ENCODE measurements around the gene HM13.

The HM13 gene

DNA sequence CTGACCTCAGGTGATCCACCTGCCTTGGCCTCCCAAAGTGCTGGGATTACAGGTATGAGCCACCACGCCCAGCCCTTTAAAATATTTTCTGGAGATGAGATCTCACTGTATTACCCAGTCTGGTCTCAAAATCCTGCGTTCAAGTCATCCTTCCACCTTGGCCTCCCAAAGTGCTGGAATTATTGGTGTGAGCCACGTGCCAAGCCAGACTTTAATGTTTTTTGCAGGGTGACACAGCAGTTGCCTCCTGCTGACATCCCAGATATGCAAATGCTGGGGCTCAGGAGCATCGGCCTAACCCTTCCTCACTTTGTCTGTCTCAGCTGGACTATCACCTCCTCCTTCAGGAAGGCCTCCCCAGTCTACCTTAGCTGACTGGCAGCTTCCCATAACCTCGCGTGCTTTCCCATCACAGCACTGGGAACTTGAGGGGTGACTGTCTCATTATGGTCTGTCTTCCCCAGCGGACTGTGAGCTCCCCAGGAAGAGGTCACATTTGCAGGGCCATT lies 76.5 kb downstream of the HM13 start:
- no peak overlapping the region for H4K12ac ChIP-seq (ENCODE audit: low read depth, low read length)
- peak overlapping the region; percentile 62 for H4K91ac ChIP-seq (ENCODE audit: low read depth, low read length)
- WGBS (ENCODE audit: extremely low coverage, insufficient coverage, insufficient read length) = no CpG with 5 or more reads among the region's 7 CpGs

DNA sequence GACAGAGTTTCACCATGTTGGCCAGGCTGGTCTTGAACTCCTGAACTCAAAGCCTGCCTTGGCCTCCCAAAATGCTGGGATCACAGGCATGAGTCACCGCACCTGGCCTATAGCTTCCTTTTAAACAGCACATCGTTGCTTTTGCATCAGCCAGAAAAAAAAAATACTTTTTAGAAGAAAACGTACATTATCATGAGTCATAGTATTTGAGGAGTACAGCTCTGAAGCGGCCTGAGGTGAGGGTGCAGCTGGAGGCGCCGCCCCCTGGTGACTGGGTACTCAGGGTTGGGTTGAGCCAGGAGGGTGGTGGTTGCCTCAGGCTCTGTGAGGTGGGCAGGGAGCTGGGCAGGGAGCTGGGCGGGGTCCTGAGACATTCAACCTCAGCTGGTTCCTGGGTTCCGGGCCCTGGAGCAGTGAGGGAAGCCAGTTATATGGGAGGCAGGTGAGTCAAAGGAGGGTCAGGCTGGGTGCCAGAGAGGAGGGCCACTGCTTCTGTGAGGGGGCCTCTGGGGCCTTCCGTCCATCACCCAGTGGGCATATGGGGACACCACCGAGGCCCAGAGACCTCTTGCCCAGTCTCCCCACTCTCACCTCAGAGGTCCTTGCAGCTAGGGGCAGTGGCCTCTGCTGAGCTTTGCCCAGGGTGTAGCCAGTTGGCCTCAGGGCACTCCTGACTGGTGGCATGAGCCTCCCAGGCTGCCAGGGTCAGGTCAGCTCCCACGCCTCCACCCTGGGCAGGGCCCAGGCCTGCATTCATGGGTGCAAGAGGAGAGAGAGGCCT lies 79.2 kb downstream of the HM13 start:
- peak overlapping the region; percentile 98 for H3K27ac ChIP-seq (ENCODE audit: low read depth, low read length)
- H3K4ac ChIP-seq (ENCODE audit: low read depth, low read length) = peak overlapping the region; percentile 70
- H3K9me3 ChIP-seq (ENCODE audit: insufficient read depth, low read depth, low read length) = peaks cover 3% of the 10 kb centered on the region
- H3K79me2 ChIP-seq (ENCODE audit: control insufficient read depth, insufficient read depth, low read length, poor library complexity) = peaks cover 12% of the 10 kb centered on the region
- peak overlapping the region; percentile 43 for H4K12ac ChIP-seq (ENCODE audit: low read depth, low read length)
- H2BK12ac ChIP-seq (ENCODE audit: low read length) = peak overlapping the region; percentile 98
- WGBS (ENCODE audit: extremely low coverage, insufficient coverage, insufficient read length) = no CpG with 5 or more reads among the region's 11 CpGs
- H3K4me1 ChIP-seq (ENCODE audit: control insufficient read depth in 1 of 2, insufficient read depth in 2 of 2, low read length in 2 of 2) = peaks cover 32 to 47% of the 10 kb centered on the region in 2 experiments
- no peak overlapping the region for H3K23ac ChIP-seq (ENCODE audit: low read length)
- H3K36me3 ChIP-seq (ENCODE audit: control insufficient read depth in 1 of 2, insufficient read depth in 2 of 2, low read length in 2 of 2) = no peaks in the 10 kb centered on the region
- peak overlapping the region; percentile 95 for H2AK5ac ChIP-seq (ENCODE audit: low read length)
- no peak overlapping the region for H3K9ac ChIP-seq (ENCODE audit: low read length)
- H4K91ac ChIP-seq (ENCODE audit: low read depth, low read length) = peak overlapping the region; percentile 98
- peak overlapping the region; percentile 99 for H2BK5ac ChIP-seq (ENCODE audit: low read depth, low read length, poor library complexity)
- H2AFZ ChIP-seq (ENCODE audit: insufficient read depth, low read length, poor library complexity) = peak overlapping the region; percentile 32
- H3K4me2 ChIP-seq (ENCODE audit: low read length) = no peak overlapping the region
- peak overlapping the region; percentile 95 for H3K18ac ChIP-seq (ENCODE audit: low read length)
- peak overlapping the region; percentile 64 for H4K8ac ChIP-seq (ENCODE audit: low read depth, low read length)
- H3K4me3 ChIP-seq (ENCODE audit: low read depth, low read length) = no peak overlapping the region
- H3K79me1 ChIP-seq (ENCODE audit: low read length) = peaks cover 68% of the 10 kb centered on the region
- no peaks in the 10 kb centered on the region for H3K27me3 ChIP-seq (ENCODE audit: insufficient read depth, low read length)
- H2BK120ac ChIP-seq (ENCODE audit: insufficient read depth, low read length, poor library complexity) = peak overlapping the region; percentile 96
- DNase-seq = peak; percentile 93 to 97
- H3K14ac ChIP-seq (ENCODE audit: low read length) = peak overlapping the region; percentile 93

More for the DNA sequence above, 76.5 kb downstream of the HM13 start:
- peak in 1 of 2 donors; percentile 38 for DNase-seq
- Histone ChIP-seq H3K4me3 (ENCODE audit: low read depth, low read length) (no peak overlapping the region), H2BK5ac (ENCODE audit: low read depth, low read length, poor library complexity) (peak overlapping the region; percentile 39), H2BK12ac (ENCODE audit: low read length) (peak overlapping the region; percentile 98), H3K79me2 (ENCODE audit: control insufficient read depth, insufficient read depth, low read length, poor library complexity) (peaks cover 11% of the 10 kb centered on the region), H3K27ac (ENCODE audit: low read depth, low read length) (peak overlapping the region; percentile 5), H3K9me3 (ENCODE audit: insufficient read depth, low read depth, low read length) (peaks cover 3% of the 10 kb centered on the region), H2AFZ (ENCODE audit: insufficient read depth, low read length, poor library complexity) (peak overlapping the region; percentile 3), H3K4me1 (ENCODE audit: control insufficient read depth in 1 of 2, insufficient read depth in 2 of 2, low read length in 2 of 2) (peaks cover 28 to 41% of the 10 kb centered on the region in 2 experiments), H3K27me3 (ENCODE audit: insufficient read depth, low read length) (no peaks in the 10 kb centered on the region), H3K18ac (ENCODE audit: low read length) (peak overlapping the region; percentile 20), H3K4ac (ENCODE audit: low read depth, low read length) (peak overlapping the region; percentile 5), H3K79me1 (ENCODE audit: low read length) (peaks cover 63% of the 10 kb centered on the region), H2AK5ac (ENCODE audit: low read length) (peak overlapping the region; percentile 70), H3K9ac (ENCODE audit: low read length) (no peak overlapping the region), H3K14ac (ENCODE audit: low read length) (peak overlapping the region; percentile 38), H3K4me2 (ENCODE audit: low read length) (no peak overlapping the region), H4K8ac (ENCODE audit: low read depth, low read length) (peak overlapping the region; percentile 34), H2BK120ac (ENCODE audit: insufficient read depth, low read length, poor library complexity) (peak overlapping the region; percentile 65), H3K23ac (ENCODE audit: low read length) (no peak overlapping the region), H3K36me3 (ENCODE audit: control insufficient read depth in 1 of 2, insufficient read depth in 2 of 2, low read length in 2 of 2) (no peaks in the 10 kb centered on the region)

DNA sequence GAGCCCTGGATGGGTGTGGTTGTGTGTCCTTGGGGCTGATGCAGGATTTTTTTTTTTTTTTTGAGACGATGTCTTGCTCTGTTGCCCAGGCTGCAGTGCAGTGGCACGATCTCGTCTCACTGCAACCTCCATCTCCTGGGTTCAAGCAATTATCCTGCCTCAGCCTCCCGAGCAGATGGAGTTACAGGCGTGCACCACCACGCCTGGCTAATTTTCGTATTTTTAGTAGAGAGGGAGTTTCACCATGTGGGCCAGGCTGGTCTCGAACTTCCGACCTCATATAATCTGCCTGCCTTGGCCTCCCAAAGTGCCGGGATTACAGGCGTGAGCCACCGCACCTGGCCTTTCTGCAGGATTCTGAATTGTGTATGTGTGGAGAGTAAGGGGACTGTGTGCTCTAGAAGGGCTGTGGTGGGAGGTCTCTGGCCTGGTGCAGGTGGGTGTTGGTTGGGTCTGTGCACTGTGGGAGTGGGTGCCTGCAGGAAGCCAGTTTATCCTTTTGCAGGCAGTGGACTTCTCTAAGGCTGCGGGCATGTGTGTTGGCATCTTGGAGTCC lies 79.8 kb downstream of the HM13 start:
- Histone ChIP-seq H2AK5ac (ENCODE audit: low read length) (peak overlapping the region; percentile 95), H3K4me1 (ENCODE audit: control insufficient read depth in 1 of 2, insufficient read depth in 2 of 2, low read length in 2 of 2) (peaks cover 28 to 45% of the 10 kb centered on the region in 2 experiments), H2BK5ac (ENCODE audit: low read depth, low read length, poor library complexity) (peak overlapping the region; percentile 99), H3K23ac (ENCODE audit: low read length) (no peak overlapping the region), H3K4me3 (ENCODE audit: low read depth, low read length) (no peak overlapping the region), H2BK120ac (ENCODE audit: insufficient read depth, low read length, poor library complexity) (peak overlapping the region; percentile 96), H3K4me2 (ENCODE audit: low read length) (no peak overlapping the region), H2AFZ (ENCODE audit: insufficient read depth, low read length, poor library complexity) (peak overlapping the region; percentile 50), H3K79me1 (ENCODE audit: low read length) (peaks cover 69% of the 10 kb centered on the region), H3K9me3 (ENCODE audit: insufficient read depth, low read depth, low read length) (peaks cover 3% of the 10 kb centered on the region), H3K14ac (ENCODE audit: low read length) (peak overlapping the region; percentile 93), H3K79me2 (ENCODE audit: control insufficient read depth, insufficient read depth, low read length, poor library complexity) (peaks cover 12% of the 10 kb centered on the region), H4K8ac (ENCODE audit: low read depth, low read length) (peak overlapping the region; percentile 64), H3K27ac (ENCODE audit: low read depth, low read length) (peak overlapping the region; percentile 98), H2BK12ac (ENCODE audit: low read length) (peak overlapping the region; percentile 98), H3K18ac (ENCODE audit: low read length) (peak overlapping the region; percentile 95), H3K4ac (ENCODE audit: low read depth, low read length) (peak overlapping the region; percentile 70), H3K36me3 (ENCODE audit: control insufficient read depth in 1 of 2, insufficient read depth in 2 of 2, low read length in 2 of 2) (no peaks in the 10 kb centered on the region), H4K12ac (ENCODE audit: low read depth, low read length) (no peak overlapping the region), H4K91ac (ENCODE audit: low read depth, low read length) (peak overlapping the region; percentile 98), H3K9ac (ENCODE audit: low read length) (no peak overlapping the region), H3K27me3 (ENCODE audit: insufficient read depth, low read length) (no peaks in the 10 kb centered on the region)
- DNase-seq = peak in 1 of 2 donors; percentile 25
- WGBS (ENCODE audit: extremely low coverage, insufficient coverage, insufficient read length) = no CpG with 5 or more reads among the region's 13 CpGs

DNA sequence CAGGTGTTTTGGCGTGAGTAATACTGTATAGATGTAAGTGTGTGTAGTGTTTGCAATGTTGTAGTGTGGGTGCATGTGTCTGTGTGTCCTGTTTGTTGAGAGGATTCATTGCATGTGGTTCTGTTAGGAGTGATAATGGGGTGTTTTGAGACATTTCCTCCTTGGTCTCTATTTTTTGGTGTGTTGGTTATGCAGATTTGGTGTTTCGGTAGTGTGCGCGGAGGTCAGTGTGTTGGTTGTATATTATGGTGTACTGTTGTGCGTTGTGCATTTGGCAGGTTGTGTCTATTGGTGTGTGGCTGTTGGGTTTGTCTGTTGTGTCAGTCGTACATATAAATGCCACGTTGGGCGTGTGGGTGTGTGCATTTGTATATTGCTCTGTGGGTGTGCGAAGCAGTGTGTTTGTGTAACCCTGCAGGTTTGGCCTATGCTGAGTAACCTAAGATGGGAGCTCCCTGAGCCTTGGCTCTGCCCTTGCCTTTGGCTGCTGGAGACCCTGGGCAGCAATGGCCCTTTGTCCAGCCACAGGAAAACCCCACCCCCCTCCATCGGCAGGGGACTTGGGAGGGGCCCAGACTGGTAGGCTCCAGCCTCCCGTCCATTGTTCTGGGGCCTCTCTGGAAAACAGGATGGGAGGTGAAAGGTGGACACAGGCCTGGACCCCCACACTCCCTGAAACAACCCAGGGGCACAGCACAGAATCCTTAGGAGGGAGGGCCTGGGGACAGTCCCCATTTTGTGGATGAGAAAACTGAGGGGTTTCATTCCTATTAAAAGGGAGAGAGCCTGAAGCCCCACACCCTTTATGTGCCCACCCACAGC lies 80.5 kb downstream of the HM13 start:
- H2BK120ac ChIP-seq (ENCODE audit: insufficient read depth, low read length, poor library complexity) = peak overlapping the region; percentile 96
- H3K18ac ChIP-seq (ENCODE audit: low read length) = peak overlapping the region; percentile 95
- no peak overlapping the region for H3K9ac ChIP-seq (ENCODE audit: low read length)
- H3K9me3 ChIP-seq (ENCODE audit: insufficient read depth, low read depth, low read length) = peaks cover 3% of the 10 kb centered on the region
- no peaks in the 10 kb centered on the region for H3K36me3 ChIP-seq (ENCODE audit: control insufficient read depth in 1 of 2, insufficient read depth in 2 of 2, low read length in 2 of 2)
- peak overlapping the region; percentile 12 for H4K12ac ChIP-seq (ENCODE audit: low read depth, low read length)
- peak overlapping the region; percentile 93 for H3K14ac ChIP-seq (ENCODE audit: low read length)
- peak overlapping the region; percentile 92 for H2AK5ac ChIP-seq (ENCODE audit: low read length)
- H3K23ac ChIP-seq (ENCODE audit: low read length) = no peak overlapping the region
- H4K91ac ChIP-seq (ENCODE audit: low read depth, low read length) = peak overlapping the region; percentile 98
- peak overlapping the region; percentile 50 for H2AFZ ChIP-seq (ENCODE audit: insufficient read depth, low read length, poor library complexity)
- H3K27ac ChIP-seq (ENCODE audit: low read depth, low read length) = peak overlapping the region; percentile 98
- H2BK12ac ChIP-seq (ENCODE audit: low read length) = peak overlapping the region; percentile 98
- H3K27me3 ChIP-seq (ENCODE audit: insufficient read depth, low read length) = no peaks in the 10 kb centered on the region
- H3K79me1 ChIP-seq (ENCODE audit: low read length) = peaks cover 65% of the 10 kb centered on the region
- H3K4me3 ChIP-seq (ENCODE audit: low read depth, low read length) = no peak overlapping the region
- peaks cover 28 to 42% of the 10 kb centered on the region in 2 experiments for H3K4me1 ChIP-seq (ENCODE audit: control insufficient read depth in 1 of 2, insufficient read depth in 2 of 2, low read length in 2 of 2)
- peak overlapping the region; percentile 99 for H2BK5ac ChIP-seq (ENCODE audit: low read depth, low read length, poor library complexity)
- H3K4me2 ChIP-seq (ENCODE audit: low read length) = peak overlapping the region; percentile 4
- WGBS (ENCODE audit: extremely low coverage, insufficient coverage, insufficient read length) = no CpG with 5 or more reads among the region's 11 CpGs
- H4K8ac ChIP-seq (ENCODE audit: low read depth, low read length) = peak overlapping the region; percentile 43
- H3K4ac ChIP-seq (ENCODE audit: low read depth, low read length) = peak overlapping the region; percentile 70
- H3K79me2 ChIP-seq (ENCODE audit: control insufficient read depth, insufficient read depth, low read length, poor library complexity) = peaks cover 12% of the 10 kb centered on the region
- DNase-seq = peak in 1 of 2 donors; percentile 47
